HG02970 (cell line): ENCODE data around the gene MRNIP.
"Not testable (repeated sequence)": the region's sequence is repeated elsewhere in the genome, so short reads cannot be mapped to it uniquely, and the experiment has no call there.

Experiments
- ATAC-seq: cut with Tn5 transposase; IDR thresholded peaks from one replicate; pipeline ENCODE4 v1.9.1; 2021; ENCODE audit warnings: mild to moderate bottlenecking, moderate library complexity, moderate number of reproducible peaks; ENCODE audit not compliant: unreplicated experiment, low FRiP score

MRNIP gene

GRCh38 chr5:179796877-179797608 lies 61.6 kb downstream of the MRNIP start:
- ATAC-seq = no peak

- ATAC-seq = peak; percentile 66
Observed at GRCh38 chr5:179795863-179796833, 62.5 kb downstream of the MRNIP start.

GRCh38 chr5:179795049-179795862 lies 63.4 kb downstream of the MRNIP start:
- ATAC-seq = no peak

DNA sequence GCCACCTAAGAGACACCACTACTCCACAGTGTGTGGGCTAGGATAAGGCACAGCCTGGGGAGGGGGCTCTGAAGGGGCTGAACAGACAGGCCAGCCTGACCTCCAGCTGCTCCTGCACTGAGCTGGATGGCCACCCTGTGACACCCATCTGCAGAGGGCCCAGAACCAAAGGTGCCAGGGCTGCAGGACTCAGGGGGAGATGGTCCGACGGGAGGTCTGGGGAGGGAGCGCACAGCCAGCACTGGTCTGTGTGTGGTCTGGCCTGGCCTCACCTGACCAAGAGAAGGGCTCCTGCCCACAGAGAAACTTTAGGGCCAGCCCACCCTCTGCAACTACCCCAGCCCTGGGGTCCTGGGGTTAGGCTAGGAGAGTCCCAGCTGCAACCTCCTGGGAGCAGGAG lies 64.0 kb downstream of the MRNIP start:
- ATAC-seq = no peak

DNA sequence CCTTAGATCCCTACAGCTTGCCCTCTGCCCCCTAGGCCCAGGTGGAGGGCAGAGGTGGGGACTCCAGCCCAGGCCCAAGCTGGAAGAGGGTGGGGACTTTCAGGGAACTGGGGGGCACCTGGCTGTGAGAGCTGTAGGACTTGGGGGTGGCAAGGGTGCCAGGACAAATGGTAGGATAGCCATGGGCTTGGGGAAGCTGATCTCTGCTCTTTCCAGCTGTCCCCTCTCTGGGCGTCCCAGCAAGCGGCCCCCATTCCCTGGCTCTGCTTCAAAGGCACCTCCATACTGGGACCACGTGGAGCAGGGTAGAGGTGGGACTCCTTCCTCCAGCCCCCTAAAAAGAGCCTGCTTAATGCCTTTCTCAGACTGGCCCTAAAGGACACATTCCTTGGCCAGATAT lies 64.4 kb downstream of the MRNIP start:
- no peak for ATAC-seq

DNA sequence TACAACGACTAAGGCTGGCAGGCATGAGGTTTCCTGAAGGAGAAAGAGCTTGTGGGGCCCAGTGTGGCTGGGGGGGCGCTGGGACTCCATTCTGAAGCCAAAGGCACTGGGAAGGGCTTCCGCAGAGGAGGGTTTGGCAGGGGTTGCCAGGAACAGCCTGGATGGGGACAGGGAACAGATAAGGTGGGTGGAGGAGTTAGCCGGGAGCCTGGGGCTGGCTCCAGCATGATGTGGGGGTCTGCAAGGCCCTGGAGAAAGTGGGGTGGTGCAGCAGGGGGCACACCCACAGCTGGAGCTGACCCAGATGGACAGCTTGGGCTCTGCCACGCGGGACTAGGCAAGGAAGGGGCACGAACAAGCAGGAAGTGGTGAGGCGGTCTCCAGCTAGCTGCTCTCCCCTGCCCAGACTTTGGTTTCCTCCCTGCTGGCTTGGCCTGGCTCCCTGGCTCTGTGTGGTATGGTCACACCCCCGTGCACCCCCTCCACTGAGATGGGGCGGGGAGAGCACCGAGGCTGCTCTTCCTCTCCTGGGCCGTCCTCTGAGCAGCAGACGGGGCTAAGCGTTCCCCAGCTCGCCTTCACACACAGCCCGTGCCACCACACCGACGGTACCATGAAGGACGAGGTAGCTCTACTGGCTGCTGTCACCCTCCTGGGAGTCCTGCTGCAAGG lies 65.0 kb downstream of the MRNIP start, which contains the start of gene LTC4S:
Gene LTC4S, plus strand, starts transcription at position 519 of the 672 bp plus-strand sequence. Its CDS starts 95 bp downstream, at position 614.
- ATAC-seq = no peak

DNA sequence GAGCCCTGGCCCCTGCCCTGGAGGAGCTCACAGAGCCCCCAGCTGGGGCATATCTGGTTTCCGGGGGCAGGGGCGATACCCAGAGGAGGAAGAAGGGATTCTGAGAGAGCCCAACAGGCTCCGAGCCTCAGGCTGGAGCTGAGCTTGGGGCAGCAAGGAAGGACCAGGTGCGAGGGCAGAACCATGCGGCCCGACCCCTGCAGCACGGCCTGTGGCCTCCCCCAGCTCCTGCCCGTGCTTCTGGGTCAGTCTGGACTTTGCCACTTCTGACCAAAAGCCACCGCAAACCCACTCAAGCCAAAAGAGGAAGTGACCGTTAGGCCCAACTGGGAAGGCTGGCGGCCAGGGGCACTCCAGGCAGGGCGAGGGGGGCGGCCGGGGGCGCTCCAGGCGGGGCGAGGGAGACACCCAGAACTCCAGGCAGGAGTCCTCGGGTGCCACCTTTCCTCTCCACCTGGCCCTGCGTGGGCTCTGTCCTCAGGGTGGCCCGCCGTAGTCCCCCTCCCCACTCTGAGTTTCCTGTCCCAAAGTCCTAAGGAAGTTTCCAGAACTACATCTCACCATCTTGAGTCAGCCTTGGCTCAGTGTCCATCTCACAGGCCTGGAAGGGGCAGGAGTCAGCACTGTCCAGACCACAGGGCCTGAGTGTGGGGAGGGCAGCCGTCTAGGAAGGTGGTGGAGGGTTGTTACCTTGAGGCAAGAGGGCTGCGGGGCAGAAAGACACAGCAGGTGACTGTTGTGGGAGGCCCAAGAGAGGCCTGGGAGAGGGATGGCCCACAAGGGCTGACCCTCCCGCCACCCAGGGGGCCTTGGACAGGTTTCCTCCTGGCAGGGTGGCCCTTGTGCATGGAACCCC lies 65.8 kb downstream of the MRNIP start:
- ATAC-seq = no peak

DNA sequence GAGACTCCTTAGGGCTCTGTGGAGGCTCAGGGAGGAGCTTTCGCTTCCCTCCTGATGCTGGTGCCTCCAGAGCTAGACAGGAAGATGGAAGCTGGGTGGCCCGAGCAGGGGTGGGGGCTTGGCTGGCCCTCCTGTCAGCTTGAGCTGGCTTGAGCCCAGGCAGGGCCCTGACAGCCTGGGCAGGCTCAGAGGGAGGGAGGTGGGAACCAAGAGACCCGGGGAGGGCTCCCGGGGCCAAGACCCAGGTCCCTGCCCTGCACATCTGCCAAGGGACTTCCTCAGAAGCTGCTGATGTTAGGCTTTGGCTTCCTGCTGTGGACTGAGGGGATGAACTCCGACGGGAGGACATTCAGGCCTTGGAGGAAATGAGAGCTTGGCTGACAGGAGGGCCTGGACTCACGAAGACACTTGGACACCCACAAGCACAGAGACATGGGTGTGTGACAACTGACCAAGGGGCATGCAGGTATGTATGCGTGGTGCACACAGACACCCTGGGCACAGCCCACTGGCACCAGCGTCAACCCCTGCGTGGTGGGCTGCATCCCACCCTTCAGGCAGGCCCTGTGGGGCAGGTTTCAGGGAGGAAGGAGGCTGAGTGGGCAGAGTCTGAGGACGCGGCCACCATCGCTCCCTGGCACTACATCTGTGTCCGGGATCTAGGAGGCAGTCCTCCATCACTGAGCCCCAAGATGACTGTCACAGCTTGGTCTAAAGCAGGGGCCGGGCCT lies 66.6 kb downstream of the MRNIP start:
- ATAC-seq = no peak

DNA sequence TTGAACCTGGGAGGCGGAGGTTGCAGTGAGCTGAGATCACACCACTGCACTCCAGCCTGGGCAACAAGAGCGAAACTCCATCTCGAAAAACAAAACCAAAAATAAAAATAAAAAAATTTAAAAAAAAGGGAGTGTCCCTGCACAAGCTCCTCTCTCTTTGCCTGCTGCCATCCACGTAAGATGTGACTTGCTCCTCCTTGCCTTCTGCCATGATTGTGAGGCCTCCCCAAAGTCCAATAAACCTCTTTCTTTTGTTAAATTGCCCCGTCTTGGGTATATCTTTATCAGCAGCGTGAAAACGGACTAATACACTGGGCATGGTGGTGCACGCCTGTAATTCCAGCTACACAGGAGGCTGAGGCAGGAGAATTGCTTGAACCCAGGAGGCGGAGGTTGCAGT lies 69.3 kb downstream of the MRNIP start:
- ATAC-seq = not testable (repeated sequence)

GRCh38 chr5:179788193-179788854 lies 70.3 kb downstream of the MRNIP start:
- ATAC-seq = no peak
